ENCODE measurements around the gene UGDH.
"Not testable (repeated sequence)": the region's sequence is repeated elsewhere in the genome, so short reads cannot be mapped to it uniquely, and the experiment has no call there.

Gene UGDH

GRCh38 chr4:39530682-39531081 is 3.4 kb upstream of the UGDH start:
- in situ Hi-C loops (cut with HindIII; ENCODE audit: low sequenced_read_pairs): no loop called here

- in situ Hi-C loops (cut with HindIII; ENCODE audit: low sequenced_read_pairs): no loop called here
Measured at GRCh38 chr4:39529534-39529933, 2.3 kb upstream of the UGDH start.

- in situ Hi-C loops (cut with HindIII; ENCODE audit: low sequenced_read_pairs): no loop called here
Measured at GRCh38 chr4:39528061-39528465, 824 bp upstream of the UGDH start.

- in situ Hi-C loops (cut with HindIII; ENCODE audit: low sequenced_read_pairs): no loop called here
Measured at GRCh38 chr4:39526765-39527295, 409 bp downstream of the UGDH start.

- in situ Hi-C loops (cut with HindIII; ENCODE audit: low sequenced_read_pairs): no loop called here
Measured at GRCh38 chr4:39525822-39526690, 1.2 kb downstream of the UGDH start.

- in situ Hi-C loops (cut with HindIII; ENCODE audit: low sequenced_read_pairs): no loop called here
Measured at GRCh38 chr4:39524161-39524957, 2.9 kb downstream of the UGDH start.

- in situ Hi-C loops (cut with HindIII; ENCODE audit: low sequenced_read_pairs): no loop called here
Measured at GRCh38 chr4:39522068-39522467, 5.2 kb downstream of the UGDH start.

GRCh38 chr4:39521253-39521919 is 5.9 kb downstream of the UGDH start:
- in situ Hi-C loops (cut with HindIII; ENCODE audit: low sequenced_read_pairs): no loop called here

- in situ Hi-C loops (cut with HindIII; ENCODE audit: low sequenced_read_pairs): no loop called here
Measured at GRCh38 chr4:39518484-39518883, 8.8 kb downstream of the UGDH start.

GRCh38 chr4:39516407-39516966 is 10.8 kb downstream of the UGDH start:
- in situ Hi-C loops (cut with HindIII; ENCODE audit: low sequenced_read_pairs): no loop called here

GRCh38 chr4:39515669-39516401 is 11.4 kb downstream of the UGDH start:
- in situ Hi-C loops (cut with HindIII; ENCODE audit: low sequenced_read_pairs): not testable (repeated sequence)

GRCh38 chr4:39514888-39515401 is 12.3 kb downstream of the UGDH start:
- in situ Hi-C loops (cut with HindIII; ENCODE audit: low sequenced_read_pairs): no loop called here

- in situ Hi-C loops (cut with HindIII; ENCODE audit: low sequenced_read_pairs): not testable (repeated sequence)
Measured at GRCh38 chr4:39514266-39514665, 13.0 kb downstream of the UGDH start.

- in situ Hi-C loops (cut with HindIII; ENCODE audit: low sequenced_read_pairs): no loop called here
Measured at GRCh38 chr4:39510348-39510929, 16.8 kb downstream of the UGDH start.

- in situ Hi-C loops (cut with HindIII; ENCODE audit: low sequenced_read_pairs): no loop called here
Measured at GRCh38 chr4:39505581-39505980, 21.7 kb downstream of the UGDH start.

GRCh38 chr4:39504538-39504937 is 22.7 kb downstream of the UGDH start:
- in situ Hi-C loops (cut with HindIII; ENCODE audit: low sequenced_read_pairs): no loop called here

- in situ Hi-C loops (cut with HindIII; ENCODE audit: low sequenced_read_pairs): not testable (repeated sequence)
Measured at GRCh38 chr4:39502664-39503035, 24.6 kb downstream of the UGDH start.

GRCh38 chr4:39502019-39502663 is 25.1 kb downstream of the UGDH start:
- in situ Hi-C loops (cut with HindIII; ENCODE audit: low sequenced_read_pairs): no loop called here

GRCh38 chr4:39498727-39499020 is 28.6 kb downstream of the UGDH start:
- in situ Hi-C loops (cut with HindIII; ENCODE audit: low sequenced_read_pairs): no loop called here

Measured in endothelial cell of hepatic sinusoid (primary cell).